Loucy (cell line): ENCODE results near the gene PLXNA2.

Experiments
- CTCF ChIP-seq: fragments of 200-600 bp; sonication (generic); conservative IDR thresholded peaks from 2 replicates; pipeline ENCODE4 v1.5.1; 2014; ENCODE audit warnings: mild to moderate bottlenecking, antibody characterized with exemption, low read length
- EZH2phosphoT487 ChIP-seq: fragments of 200-600 bp; IDR thresholded peaks from 2 replicates; pipeline ENCODE4 v1.6.1; 2018; ENCODE audit warnings: antibody characterized with exemption, mild to moderate bottlenecking, moderate library complexity, borderline replicate concordance

- TF ChIP-seq CTCF (no peak), EZH2phosphoT487 (no peak)
Measured at GRCh38 chr1:208234721-208235120, 9.5 kb downstream of the PLXNA2 start.
